ENCODE data around the gene RGS11. TPM values are rescaled to one million over a fixed set of nuclear protein-coding genes. Genes with fewer than 3 reads are reported as not detected.
"Not testable (repeated sequence)": the region's sequence is repeated elsewhere in the genome, so short reads cannot be mapped to it uniquely, and the experiment has no call there.

RGS11 gene
- total and polyA plus RNA-seq, 5 experiments from 2014 or later, result not detected

- Mint-ChIP-seq H3K9me3 (no peaks in the 10 kb centered on the region), H3K4me3 (no peak overlapping the region)
- POLR2A ChIA-PET, result interaction anchor here (1.8 kb wide), 1 partner anchor 137 kb away, joined by 4 read pairs; the partner anchor contains the start of gene DECR2
Measured at GRCh38 chr16:264440-264951, 11.2 kb downstream of the RGS11 start.

GRCh38 chr16:263944-264343 lies 11.8 kb downstream of the RGS11 start:
- H3K4me3 Mint-ChIP-seq, result no peak overlapping the region
- no peaks in the 10 kb centered on the region for H3K9me3 Mint-ChIP-seq
- DNase-seq, result no peak
- ATAC-seq, result no peak
- no peaks in the 10 kb centered on the region for H3K27me3 Mint-ChIP-seq
- H3K4me1 Mint-ChIP-seq, result peaks cover 0 to 6% (median 3%) of the 10 kb centered on the region in 4 donors
- no peak overlapping the region for H3K27ac Mint-ChIP-seq
- peaks cover 0 to 45% (median 8%) of the 10 kb centered on the region in 3 donors for H3K36me3 Mint-ChIP-seq
- POLR2A ChIA-PET, result interaction anchor here (1.4 to 1.8 kb wide), 2 partner anchors 138 to 161 kb away, joined by 4 read pairs; partner anchors contain the start of gene DECR2

More at GRCh38 chr16:264440-264951, 11.2 kb downstream of the RGS11 start:
- peaks cover 0 to 6% (median under 1%) of the 10 kb centered on the region in 4 donors for H3K4me1 Mint-ChIP-seq
- ATAC-seq (no peak), DNase-seq (no peak)
- H3K27ac Mint-ChIP-seq, result no peak overlapping the region
- H3K36me3 Mint-ChIP-seq, result peaks cover 0 to 39% (median 8%) of the 10 kb centered on the region in 3 donors
- no peaks in the 10 kb centered on the region for H3K27me3 Mint-ChIP-seq

GRCh38 chr16:263182-263774 lies 12.5 kb downstream of the RGS11 start:
- peaks cover 0 to 47% (median 8%) of the 10 kb centered on the region in 3 donors for H3K36me3 Mint-ChIP-seq
- no peak for DNase-seq
- no peak overlapping the region for H3K4me3 Mint-ChIP-seq
- H3K9me3 Mint-ChIP-seq, result no peaks in the 10 kb centered on the region
- no peaks in the 10 kb centered on the region for H3K27me3 Mint-ChIP-seq
- H3K27ac Mint-ChIP-seq, result no peak overlapping the region
- peaks cover 0 to 6% (median 3%) of the 10 kb centered on the region in 4 donors for H3K4me1 Mint-ChIP-seq
- no peak for ATAC-seq
- POLR2A ChIA-PET, result interaction anchor here (1.4 to 1.8 kb wide), 2 partner anchors 138 to 161 kb away, joined by 4 read pairs; partner anchors contain the start of gene DECR2

- Mint-ChIP-seq H3K27ac (peak overlapping the region in 2 of 10 donors; percentile 67 to 82), H3K4me1 (peaks cover 0 to 4% (median 1%) of the 10 kb centered on the region in 4 donors), H3K4me3 (no peak overlapping the region), H3K36me3 (peaks cover 0 to 55% (median 8%) of the 10 kb centered on the region in 3 donors), H3K9me3 (no peaks in the 10 kb centered on the region), H3K27me3 (no peaks in the 10 kb centered on the region)
- POLR2A ChIA-PET, result interaction anchor here (0.6 kb wide), 1 partner anchor 10 kb away, joined by 3 read pairs; no protein-coding TSS in a partner anchor
- no peak for ATAC-seq
- DNase-seq, result no peak
Measured at GRCh38 chr16:262121-262745, 13.5 kb downstream of the RGS11 start.

- DNase-seq (no peak), ATAC-seq (no peak)
- Mint-ChIP-seq H3K27ac (no peak overlapping the region), H3K4me3 (no peak overlapping the region), H3K27me3 (no peaks in the 10 kb centered on the region), H3K4me1 (peaks cover 0 to 4% (median under 1%) of the 10 kb centered on the region in 4 donors), H3K9me3 (no peaks in the 10 kb centered on the region), H3K36me3 (peaks cover 0 to 62% (median 8%) of the 10 kb centered on the region in 3 donors)
- POLR2A ChIA-PET, result no interaction called here
Measured at GRCh38 chr16:261031-261691, 14.6 kb downstream of the RGS11 start.

GRCh38 chr16:260326-260725 lies 15.4 kb downstream of the RGS11 start:
- no peaks in the 10 kb centered on the region for H3K9me3 Mint-ChIP-seq
- DNase-seq (no peak), ATAC-seq (no peak)
- POLR2A ChIA-PET, result no interaction called here
- H3K27ac Mint-ChIP-seq, result no peak overlapping the region
- H3K36me3 Mint-ChIP-seq, result peaks cover 0 to 69% (median 12%) of the 10 kb centered on the region in 3 donors
- H3K4me1 Mint-ChIP-seq, result peaks cover 0 to 8% (median 4%) of the 10 kb centered on the region in 4 donors
- H3K4me3 Mint-ChIP-seq, result no peak overlapping the region
- H3K27me3 Mint-ChIP-seq, result no peaks in the 10 kb centered on the region

- POLR2A ChIA-PET, result no interaction called here
- Mint-ChIP-seq H3K9me3 (no peaks in the 10 kb centered on the region), H3K4me3 (no peak overlapping the region), H3K27ac (no peak overlapping the region), H3K27me3 (no peaks in the 10 kb centered on the region), H3K36me3 (peaks cover 0 to 73% (median 12%) of the 10 kb centered on the region in 3 donors), H3K4me1 (peaks cover 0 to 8% (median 4%) of the 10 kb centered on the region in 4 donors)
- DNase-seq (no peak), ATAC-seq (no peak)
Measured at GRCh38 chr16:259814-260253, 15.9 kb downstream of the RGS11 start.

- DNase-seq (no peak), ATAC-seq (no peak)
- Mint-ChIP-seq H3K27ac (peak overlapping the region in 1 of 10 donors; percentile 27), H3K9me3 (no peaks in the 10 kb centered on the region), H3K4me1 (peaks cover 2 to 8% (median 5%) of the 10 kb centered on the region in 4 donors), H3K4me3 (no peak overlapping the region), H3K36me3 (peaks cover 0 to 76% (median 12%) of the 10 kb centered on the region in 3 donors), H3K27me3 (no peaks in the 10 kb centered on the region)
- POLR2A ChIA-PET, result no interaction called here
Measured at GRCh38 chr16:259226-259625, 16.5 kb downstream of the RGS11 start.

- Mint-ChIP-seq H3K36me3 (peaks cover 0 to 70% (median 14%) of the 10 kb centered on the region in 3 donors), H3K4me1 (peaks cover 7 to 16% (median 13%) of the 10 kb centered on the region in 4 donors)
- H3K27me3 Mint-ChIP-seq, DNase-seq, H3K27ac Mint-ChIP-seq, H3K4me3 Mint-ChIP-seq, POLR2A ChIA-PET, ATAC-seq, H3K9me3 Mint-ChIP-seq: not testable (repeated sequence)
Measured at GRCh38 chr16:258091-258490, 17.7 kb downstream of the RGS11 start.

- Mint-ChIP-seq H3K4me3 (no peak overlapping the region), H3K36me3 (peaks cover 0 to 53% (median 13%) of the 10 kb centered on the region in 3 donors), H3K27me3 (no peaks in the 10 kb centered on the region), H3K9me3 (no peaks in the 10 kb centered on the region), H3K27ac (peak overlapping the region in 1 of 10 donors; percentile 19), H3K4me1 (peaks cover 16 to 27% (median 22%) of the 10 kb centered on the region in 4 donors)
- POLR2A ChIA-PET, result no interaction called here
- ATAC-seq (no peak), DNase-seq (no peak)
Measured at GRCh38 chr16:255183-255582, 20.6 kb downstream of the RGS11 start.

GRCh38 chr16:254461-254860 lies 21.3 kb downstream of the RGS11 start:
- Mint-ChIP-seq H3K9me3 (no peaks in the 10 kb centered on the region), H3K4me3 (peak overlapping the region in 3 of 10 donors; percentile 33 to 56 (median 51)), H3K36me3 (peaks cover 0 to 54% (median 13%) of the 10 kb centered on the region in 3 donors), H3K4me1 (peaks cover 16 to 27% (median 22%) of the 10 kb centered on the region in 4 donors), H3K27me3 (no peaks in the 10 kb centered on the region), H3K27ac (peak overlapping the region in 4 of 10 donors; percentile 77 to 97 (median 85))
- no peak for DNase-seq
- POLR2A ChIA-PET, result interaction anchor here (0.8 to 3.5 kb wide), 4 partner anchors 20 to 37 kb away, joined by 3 to 25 read pairs (median 5); partner anchors contain the start of genes FAM234A and LUC7L
- ATAC-seq, result no peak

- POLR2A ChIA-PET, result interaction anchor here (0.6 to 3.5 kb wide), 5 partner anchors 19 to 205 kb away, joined by 3 to 25 read pairs (median 6); partner anchors contain the start of genes FAM234A and LUC7L
- H3K4me1 Mint-ChIP-seq, result peaks cover 16 to 25% (median 21%) of the 10 kb centered on the region in 4 donors
- peak; percentile 64 to 65 for ATAC-seq
- peak overlapping the region in 8 of 10 donors; percentile 56 to 97 (median 80) for H3K27ac Mint-ChIP-seq
- no peaks in the 10 kb centered on the region for H3K27me3 Mint-ChIP-seq
- DNase-seq, result peak in 2 of 10 donors; percentile 14 to 29
- peak overlapping the region in 9 of 10 donors; percentile 10 to 88 (median 51) for H3K4me3 Mint-ChIP-seq
- peaks cover 0 to 48% (median 13%) of the 10 kb centered on the region in 3 donors for H3K36me3 Mint-ChIP-seq
- no peaks in the 10 kb centered on the region for H3K9me3 Mint-ChIP-seq
Measured at GRCh38 chr16:253833-254232, 21.9 kb downstream of the RGS11 start.
